HG03039 (cell line): ENCODE results near the gene PAK3.

Experiments used
- ATAC-seq: cut with Tn5 transposase; IDR thresholded peaks from one replicate; pipeline ENCODE4 v1.9.1; 2021; ENCODE audit warnings: mild to moderate bottlenecking, moderate library complexity; ENCODE audit not compliant: unreplicated experiment

PAK3 gene

DNA sequence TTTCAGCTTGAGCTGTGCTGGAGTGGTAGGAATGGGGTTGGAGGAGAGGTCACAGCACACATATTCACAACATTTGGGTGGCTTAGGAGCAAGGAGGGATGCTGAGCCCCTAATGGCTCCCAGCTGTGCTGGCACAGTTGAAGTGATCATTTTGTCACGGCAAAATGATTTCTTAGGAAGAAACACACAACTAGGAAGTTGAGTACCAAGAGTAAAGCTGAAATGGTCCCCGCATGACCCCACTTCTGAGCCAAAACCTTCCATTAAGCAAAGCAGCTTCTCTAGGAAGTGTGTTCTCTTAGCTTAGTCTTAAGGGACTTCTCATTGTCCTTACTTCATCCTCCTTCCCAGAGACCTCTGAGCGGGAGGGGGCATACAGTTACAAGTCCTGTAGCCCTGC is 161.7 kb downstream of the PAK3 start:
- no peak for ATAC-seq

DNA sequence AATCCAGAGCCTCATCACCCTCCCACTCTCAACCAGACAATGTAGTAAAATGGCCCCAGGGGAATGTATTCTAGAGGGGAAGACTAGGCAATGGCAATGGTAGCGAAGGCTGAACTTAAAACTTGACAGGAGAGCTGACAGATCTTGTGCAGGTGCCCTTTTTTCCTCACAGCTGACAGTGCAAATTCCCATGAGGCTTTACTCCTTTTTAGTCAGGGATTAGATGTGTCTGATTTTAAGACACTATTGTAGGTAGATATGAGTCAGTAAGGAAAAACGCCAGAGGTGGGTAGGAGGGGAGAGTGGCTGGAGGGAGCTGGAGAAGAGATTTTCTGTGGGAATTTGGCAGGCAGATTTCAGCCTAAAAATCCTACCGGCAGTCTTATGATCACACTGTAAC is 163.6 kb downstream of the PAK3 start:
- no peak for ATAC-seq

DNA sequence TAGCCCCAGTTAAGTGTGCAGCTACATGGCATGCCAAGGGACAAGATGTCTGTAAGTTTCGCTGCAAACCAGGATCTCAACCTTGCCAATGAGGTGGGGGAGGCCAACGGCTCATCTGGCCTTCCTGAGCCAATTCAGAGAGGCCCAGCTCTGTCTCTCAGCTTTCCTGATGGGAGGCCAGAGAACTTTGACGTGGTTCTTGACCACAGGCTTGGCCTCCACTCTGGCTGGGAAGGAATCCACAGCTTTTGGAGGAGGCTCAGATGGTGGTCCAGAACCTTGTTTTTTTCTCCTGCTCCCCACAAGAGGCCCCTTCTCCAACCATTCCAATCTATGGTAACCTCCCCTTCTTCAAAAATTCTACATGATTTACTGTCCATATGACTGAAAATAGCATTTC is 164.5 kb downstream of the PAK3 start:
- no peak for ATAC-seq

DNA sequence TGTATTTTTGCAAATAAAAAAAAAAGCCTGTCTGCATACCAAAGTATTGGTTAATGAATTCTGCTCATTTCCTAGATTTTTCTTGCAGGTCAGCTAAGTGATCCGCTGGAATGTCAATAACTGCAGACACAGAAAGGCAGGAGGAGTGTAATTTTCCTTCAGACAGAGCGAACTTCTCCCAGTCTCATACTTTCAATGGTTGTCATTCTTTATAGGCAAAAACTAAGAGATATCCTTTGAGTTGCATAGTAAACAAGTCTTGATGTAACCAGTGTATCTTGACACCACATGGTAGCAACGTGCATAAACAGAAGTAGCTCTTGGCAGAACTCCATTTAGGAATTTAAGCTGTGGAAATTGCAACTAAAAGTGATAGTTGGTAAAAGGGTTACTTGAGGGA is 166.1 kb downstream of the PAK3 start:
- no peak for ATAC-seq

DNA sequence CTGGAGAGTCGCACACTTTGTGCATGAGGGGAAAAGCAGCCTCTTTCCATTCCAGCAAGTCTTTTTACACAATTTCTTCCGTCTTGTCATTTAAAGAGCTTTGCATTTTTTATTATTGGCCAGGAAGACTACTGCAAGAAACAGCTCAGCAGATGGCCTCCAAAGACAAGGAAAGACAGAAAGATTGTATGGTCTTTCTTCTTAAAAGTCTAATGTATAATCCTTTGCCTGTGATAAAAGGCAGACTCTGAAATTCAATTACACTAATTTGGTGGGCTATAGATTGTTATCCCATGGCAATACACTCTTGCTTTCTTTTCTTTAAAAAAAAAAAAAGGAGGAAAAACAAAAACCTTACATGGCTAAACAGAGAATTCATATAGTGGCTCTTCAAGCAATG is 168.4 kb downstream of the PAK3 start:
- no peak for ATAC-seq

DNA sequence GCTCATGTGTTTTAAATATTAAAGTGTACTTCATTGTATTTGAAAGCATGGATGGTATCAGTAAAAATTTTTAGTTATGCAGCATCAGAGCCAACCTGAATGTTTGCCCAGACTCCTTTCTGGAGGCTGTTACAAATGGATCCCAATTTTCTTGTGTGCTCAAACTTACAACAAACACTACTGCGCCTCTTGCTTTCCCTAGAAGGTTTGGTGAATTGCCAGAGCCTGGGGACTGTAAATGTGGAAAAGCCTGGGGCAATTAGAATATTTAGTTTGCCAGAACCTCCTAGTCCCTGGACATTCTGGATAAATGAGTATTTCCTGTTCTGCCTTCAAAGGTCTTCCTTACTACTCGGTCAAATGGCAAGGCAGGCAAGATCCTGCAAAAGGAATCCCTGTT is 169.5 kb downstream of the PAK3 start:
- no peak for ATAC-seq

DNA sequence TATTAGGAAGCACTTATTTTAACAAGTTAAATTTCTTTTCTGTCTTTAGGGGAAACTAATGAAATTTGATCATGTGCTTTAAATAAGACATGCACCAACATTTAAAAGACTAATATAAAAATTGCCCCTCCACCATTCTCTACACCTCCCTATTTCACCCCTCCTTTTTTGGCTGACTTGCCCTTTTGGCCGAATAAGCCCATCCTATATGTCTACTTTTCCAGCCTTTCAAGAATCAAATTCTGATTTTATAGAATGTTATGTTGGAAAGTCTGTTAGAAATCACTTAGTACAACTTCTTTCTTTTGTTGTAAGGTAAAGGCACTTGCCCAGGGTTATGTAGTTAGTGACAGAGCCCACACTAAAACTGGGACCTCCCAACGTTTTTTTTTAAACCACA is 172.5 kb downstream of the PAK3 start:
- no peak for ATAC-seq

DNA sequence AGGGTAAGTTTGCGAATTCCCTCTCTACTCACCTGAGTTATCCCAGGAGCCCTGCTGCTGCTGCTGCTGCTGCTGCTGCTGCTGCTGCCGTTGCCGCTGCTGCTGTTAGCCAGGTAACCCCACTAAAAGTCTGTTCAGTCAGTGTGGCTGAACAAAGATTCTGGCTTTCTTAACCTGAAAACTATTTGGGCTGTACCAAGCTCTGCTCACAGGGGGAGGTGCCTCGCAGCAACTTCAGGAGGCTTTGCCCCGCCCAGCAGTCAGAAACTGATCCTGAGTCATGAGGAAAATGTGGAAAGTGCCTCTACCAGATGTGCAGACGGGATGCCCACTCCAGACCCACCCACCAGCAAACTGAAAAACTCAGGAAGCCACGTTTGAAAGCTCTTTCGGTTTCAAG is 174.3 kb downstream of the PAK3 start, which contains the start of gene CAPN6:
Gene CAPN6, minus strand, starts transcription at position 145 of the 400 bp plus-strand sequence. CDS start 6,547 bp downstream, outside the sequence.
- ATAC-seq = no peak
